ENCODE data around the gene B4GALT5. TPM values are rescaled to one million over a fixed set of nuclear protein-coding genes. Genes with fewer than 3 reads are reported as not detected.
"Not testable (repeated sequence)": the region's sequence is repeated elsewhere in the genome, so short reads cannot be mapped to it uniquely, and the experiment has no call there.

The B4GALT5 gene
- total RNA-seq, result 44.0 TPM
- long read RNA-seq, full-length matches to known transcripts, result 14 of 20 reads
- long read RNA-seq, partial matches to known transcripts, result 0 of 20 reads
- long read RNA-seq, other reads (novel, unspliced or antisense), result 6 of 20 reads

- DNase-seq (ENCODE audit: missing footprints) (peak; percentile 83), ATAC-seq (peak; percentile 87)
- intact Hi-C loops (cut with DNase I), result loop anchor here (5.0 kb wide), 3 partner anchors 57 to 102 kb away; no protein-coding TSS in a partner anchor
Observed at GRCh38 chr20:49713753-49714712, at the start of gene B4GALT5. Gene B4GALT5, minus strand, starts transcription at chr20:49713878. Its CDS starts 188 bp downstream, at chr20:49713690.

GRCh38 chr20:49762940-49763766 is 49.5 kb upstream of the B4GALT5 start:
- DNase-seq (ENCODE audit: missing footprints) (no peak), ATAC-seq (no peak)
- intact Hi-C loops (cut with DNase I), result no loop called here

GRCh38 chr20:49761888-49762287 is 48.2 kb upstream of the B4GALT5 start:
- DNase-seq (ENCODE audit: missing footprints); ATAC-seq; intact Hi-C loops (cut with DNase I): not testable (repeated sequence)

- ATAC-seq, result no peak
- intact Hi-C loops (cut with DNase I), result no loop called here
- no peak for DNase-seq (ENCODE audit: missing footprints)
Observed at GRCh38 chr20:49759266-49759950, 45.7 kb upstream of the B4GALT5 start.

- ATAC-seq (no peak), DNase-seq (ENCODE audit: missing footprints) (no peak)
- intact Hi-C loops (cut with DNase I), result no loop called here
Observed at GRCh38 chr20:49758781-49759180, 45.1 kb upstream of the B4GALT5 start.

GRCh38 chr20:49757597-49757996 is 43.9 kb upstream of the B4GALT5 start:
- no peak for DNase-seq (ENCODE audit: missing footprints)

GRCh38 chr20:49756241-49756640 is 42.6 kb upstream of the B4GALT5 start:
- DNase-seq (ENCODE audit: missing footprints) (no peak), ATAC-seq (no peak)
- intact Hi-C loops (cut with DNase I), result no loop called here

More at GRCh38 chr20:49757597-49757996, 43.9 kb upstream of the B4GALT5 start:
- no peak for ATAC-seq
- intact Hi-C loops (cut with DNase I), result no loop called here

GRCh38 chr20:49754596-49754995 is 40.9 kb upstream of the B4GALT5 start:
- ATAC-seq, result no peak
- DNase-seq (ENCODE audit: missing footprints), result no peak
- intact Hi-C loops (cut with DNase I), result no loop called here

GRCh38 chr20:49753133-49753532 is 39.5 kb upstream of the B4GALT5 start:
- ATAC-seq (no peak), DNase-seq (ENCODE audit: missing footprints) (no peak)

GRCh38 chr20:49752201-49752903 is 38.7 kb upstream of the B4GALT5 start:
- ATAC-seq (no peak), DNase-seq (ENCODE audit: missing footprints) (no peak)
- intact Hi-C loops (cut with DNase I), result no loop called here

More at GRCh38 chr20:49753133-49753532, 39.5 kb upstream of the B4GALT5 start:
- intact Hi-C loops (cut with DNase I), result no loop called here

- no peak for DNase-seq (ENCODE audit: missing footprints)
- intact Hi-C loops (cut with DNase I), result no loop called here
- no peak for ATAC-seq
Observed at GRCh38 chr20:49751397-49751736, 37.7 kb upstream of the B4GALT5 start.

GRCh38 chr20:49750611-49751396 is 37.1 kb upstream of the B4GALT5 start:
- ATAC-seq (peak; percentile 35), DNase-seq (ENCODE audit: missing footprints) (no peak)
- intact Hi-C loops (cut with DNase I), result no loop called here

- ATAC-seq (no peak), DNase-seq (ENCODE audit: missing footprints) (no peak)
- intact Hi-C loops (cut with DNase I), result loop anchor here (2.0 kb wide), 1 partner anchor 137 kb away; no protein-coding TSS in a partner anchor
Observed at GRCh38 chr20:49749625-49750024, 35.9 kb upstream of the B4GALT5 start.

- intact Hi-C loops (cut with DNase I), result loop anchor here (2.0 kb wide), 1 partner anchor 136 kb away; no protein-coding TSS in a partner anchor
- ATAC-seq (no peak), DNase-seq (ENCODE audit: missing footprints) (no peak)
Observed at GRCh38 chr20:49748525-49748838, 34.8 kb upstream of the B4GALT5 start.

- intact Hi-C loops (cut with DNase I), result loop anchor here (2.0 kb wide), 1 partner anchor 135 kb away; no protein-coding TSS in a partner anchor
- peak; percentile 96 for ATAC-seq
- peak; percentile 93 for DNase-seq (ENCODE audit: missing footprints)
Observed at GRCh38 chr20:49747707-49748524, 34.2 kb upstream of the B4GALT5 start.

- ATAC-seq, result no peak
- DNase-seq (ENCODE audit: missing footprints), result no peak
- intact Hi-C loops (cut with DNase I), result no loop called here
Observed at GRCh38 chr20:49742948-49743347, 29.3 kb upstream of the B4GALT5 start.

GRCh38 chr20:49741977-49742376 is 28.3 kb upstream of the B4GALT5 start:
- no peak for DNase-seq (ENCODE audit: missing footprints)
- no peak for ATAC-seq
- intact Hi-C loops (cut with DNase I), result no loop called here
